GM19035 (cell line): ENCODE results near the gene ST6GALNAC1.
"Not testable (repeated sequence)": the region's sequence is repeated elsewhere in the genome, so short reads cannot be mapped to it uniquely, and the experiment has no call there.

Source experiments
- ATAC-seq: cut with Tn5 transposase; IDR thresholded peaks from one replicate; pipeline ENCODE4 v1.9.1; 2021; ENCODE audit not compliant: unreplicated experiment

ST6GALNAC1 gene

DNA sequence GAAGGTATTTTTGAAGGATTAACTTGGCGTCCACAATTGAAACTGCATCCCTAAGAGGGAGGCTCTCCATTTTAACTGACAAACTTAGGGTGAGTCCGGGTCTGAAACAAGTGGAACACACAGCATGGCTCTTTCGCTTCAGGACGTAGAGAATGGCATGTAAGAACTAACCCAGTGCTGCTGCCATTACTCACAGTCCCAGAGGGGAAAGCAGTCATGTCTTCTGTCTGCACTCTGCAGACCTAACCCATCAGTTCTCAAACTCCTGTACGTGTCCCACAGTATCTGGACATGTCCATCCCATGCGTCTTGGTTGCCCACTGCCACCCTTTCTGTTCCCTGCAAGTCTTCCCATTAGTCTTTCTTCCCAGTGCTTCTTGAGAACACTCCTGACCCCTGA, 563 bp downstream of the ST6GALNAC1 start:
- no peak for ATAC-seq

DNA sequence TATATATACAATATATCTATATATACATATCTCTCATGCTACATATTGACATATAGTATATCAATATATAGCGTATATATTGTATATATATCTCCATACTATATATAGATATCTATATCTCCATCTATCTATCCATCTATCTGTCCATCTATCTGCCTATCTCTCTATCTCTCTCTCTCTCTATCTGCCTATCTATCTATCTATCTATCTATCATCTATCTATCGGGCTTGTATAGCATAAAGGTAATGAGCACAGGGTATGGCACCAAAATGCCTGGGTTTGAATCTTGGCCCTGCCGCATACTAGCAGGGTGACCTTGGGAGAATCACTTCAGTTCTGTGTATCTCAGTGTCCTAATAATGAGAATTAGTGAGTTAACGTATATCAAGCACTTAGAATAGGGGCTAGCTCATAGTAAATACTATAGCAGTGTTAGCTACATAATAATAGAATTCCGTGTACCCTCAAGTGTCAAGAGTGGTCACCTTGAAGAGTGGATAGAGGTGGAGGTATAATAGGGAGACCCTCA, 1.5 kb downstream of the ST6GALNAC1 start:
- no peak for ATAC-seq

DNA sequence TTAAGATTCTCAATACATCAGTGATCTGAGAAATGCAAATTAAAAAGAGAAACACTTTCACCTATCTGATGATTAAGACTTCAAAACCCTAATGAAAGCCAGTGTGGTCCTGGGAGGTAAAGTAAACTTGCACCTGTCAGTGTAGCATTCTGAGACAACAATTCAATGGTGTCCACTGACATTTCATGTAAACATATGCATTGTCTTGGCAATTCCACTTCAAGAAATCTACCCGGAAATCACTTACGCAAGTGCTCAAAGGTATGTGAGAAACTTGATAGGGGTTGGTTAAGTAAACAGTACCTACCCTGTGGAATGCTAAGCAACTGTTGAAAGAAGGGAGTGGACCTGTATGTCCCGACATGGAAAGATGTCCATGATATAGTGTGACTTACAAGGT, 2.1 kb downstream of the ST6GALNAC1 start:
- no peak for ATAC-seq

DNA sequence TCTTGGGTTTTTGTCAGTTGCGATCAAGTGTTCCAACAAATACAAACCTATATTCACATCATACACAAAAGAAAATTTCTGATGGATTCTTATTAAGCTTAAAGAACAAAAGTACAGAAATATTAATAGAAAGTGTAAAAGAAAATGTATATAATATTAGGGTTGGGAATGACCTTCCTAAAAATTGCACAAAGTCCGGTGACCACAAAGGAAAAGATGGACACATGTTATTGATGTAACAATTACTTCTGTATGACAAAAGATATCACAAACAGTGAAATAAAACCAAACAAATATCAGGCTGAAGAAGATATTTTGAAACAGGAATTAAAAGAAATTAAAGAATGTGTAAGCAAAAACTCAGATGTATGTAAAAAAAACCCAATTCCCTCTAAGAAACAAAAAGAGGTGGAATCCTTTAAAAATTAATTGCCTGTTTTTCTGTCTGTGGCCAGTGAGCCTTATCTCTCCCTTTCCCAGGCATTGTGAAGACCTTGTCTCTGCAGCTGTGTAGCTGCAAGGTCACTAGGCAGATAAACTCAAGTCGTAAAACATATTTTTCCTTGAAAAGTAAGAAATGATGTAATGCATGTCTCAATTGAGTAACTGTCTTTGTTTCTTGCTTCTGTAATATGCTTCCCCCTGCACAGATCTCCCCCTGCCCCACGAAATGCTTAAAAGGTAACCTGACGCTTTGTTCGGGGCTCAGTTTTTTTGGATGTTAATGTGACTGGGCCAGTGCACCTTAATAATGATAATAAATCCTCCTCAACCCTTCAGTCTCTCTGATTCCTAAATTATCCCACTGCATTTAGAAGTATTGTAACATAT, 2.8 kb downstream of the ST6GALNAC1 start:
- no peak for ATAC-seq

DNA sequence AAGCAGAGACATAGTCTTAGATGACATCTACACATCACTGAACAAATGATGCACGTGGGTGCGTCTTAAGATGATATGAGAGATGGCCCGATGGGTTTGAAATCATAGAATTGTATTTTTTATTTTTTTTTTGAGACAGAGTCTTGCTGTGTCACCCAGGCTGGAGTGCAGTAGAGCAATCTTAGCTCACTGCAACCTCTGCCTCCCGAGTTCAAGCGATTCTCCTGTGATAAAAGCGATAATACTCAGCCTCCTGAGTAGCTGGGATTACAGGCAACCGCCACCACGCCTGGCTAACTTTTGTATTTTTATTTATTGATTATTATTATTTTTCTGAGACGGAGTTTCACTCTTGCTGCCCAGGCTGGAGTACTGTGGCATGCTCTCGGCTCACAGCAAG, 5.3 kb downstream of the ST6GALNAC1 start:
- no peak for ATAC-seq

DNA sequence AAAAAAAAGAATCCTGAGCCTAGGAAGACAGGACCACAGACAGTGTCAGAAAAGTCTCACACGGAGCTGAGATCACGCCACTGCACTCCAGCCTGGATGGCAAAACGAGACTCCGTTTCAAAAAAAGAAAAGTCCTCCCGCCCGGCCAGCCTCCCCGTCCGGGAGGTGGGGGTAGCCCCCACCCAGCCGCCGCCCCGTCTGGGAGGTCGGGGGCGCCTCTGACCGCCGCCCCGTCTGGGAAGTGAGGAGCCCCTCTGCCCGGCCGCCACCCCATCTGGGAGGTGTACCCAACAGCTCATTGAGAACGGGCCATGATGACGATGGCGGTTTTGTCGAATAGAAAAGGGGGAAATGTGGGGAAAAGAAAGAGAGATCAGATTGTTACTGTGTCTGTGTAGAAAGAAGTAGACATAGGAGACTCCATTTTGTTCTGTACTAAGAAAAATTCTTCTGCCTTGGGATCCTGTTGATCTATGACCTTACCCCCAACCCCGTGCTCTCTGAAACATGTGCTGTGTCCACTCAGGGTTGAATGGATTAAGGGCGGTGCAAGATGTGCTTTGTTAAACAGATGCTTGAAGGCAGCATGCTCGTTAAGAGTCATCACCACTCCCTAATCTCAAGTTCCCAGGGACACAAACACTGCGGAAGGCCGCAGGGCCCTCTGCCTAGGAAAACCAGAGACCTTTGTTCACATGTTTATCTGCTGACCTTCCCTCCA, 6.9 kb downstream of the ST6GALNAC1 start:
- not testable (repeated sequence) for ATAC-seq

DNA sequence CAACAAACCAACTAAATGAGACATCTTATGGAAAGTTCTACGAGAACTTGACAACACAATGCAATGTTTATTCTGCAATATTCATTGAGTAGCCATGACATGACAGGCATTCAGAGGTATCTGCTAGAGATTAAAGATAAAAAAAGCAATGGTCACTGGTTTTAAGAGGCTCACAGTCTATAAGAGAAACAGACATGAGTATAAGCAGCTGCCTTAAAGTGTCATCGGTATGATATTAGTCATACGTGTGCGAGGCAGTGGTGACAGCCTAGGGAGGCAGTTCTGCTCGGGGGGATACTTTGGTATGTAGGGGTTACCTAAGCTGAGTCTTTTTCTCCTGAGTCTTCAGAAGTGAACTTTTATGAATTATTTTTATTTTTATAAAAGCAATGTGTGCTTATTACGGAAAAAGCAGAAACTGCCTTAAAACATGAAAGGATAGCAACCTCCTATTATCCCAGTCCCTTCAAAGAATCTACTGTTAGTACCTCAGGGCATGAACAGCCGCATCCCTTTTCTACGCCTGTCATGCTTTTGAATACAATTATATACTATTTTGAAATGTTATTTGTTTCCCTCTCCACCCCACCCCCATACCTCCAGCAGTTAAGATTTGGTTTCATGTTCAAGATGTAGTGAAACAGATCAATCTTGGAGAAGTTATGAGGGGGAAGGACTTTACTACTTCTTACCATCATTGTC, 7.7 kb downstream of the ST6GALNAC1 start:
- no peak for ATAC-seq

DNA sequence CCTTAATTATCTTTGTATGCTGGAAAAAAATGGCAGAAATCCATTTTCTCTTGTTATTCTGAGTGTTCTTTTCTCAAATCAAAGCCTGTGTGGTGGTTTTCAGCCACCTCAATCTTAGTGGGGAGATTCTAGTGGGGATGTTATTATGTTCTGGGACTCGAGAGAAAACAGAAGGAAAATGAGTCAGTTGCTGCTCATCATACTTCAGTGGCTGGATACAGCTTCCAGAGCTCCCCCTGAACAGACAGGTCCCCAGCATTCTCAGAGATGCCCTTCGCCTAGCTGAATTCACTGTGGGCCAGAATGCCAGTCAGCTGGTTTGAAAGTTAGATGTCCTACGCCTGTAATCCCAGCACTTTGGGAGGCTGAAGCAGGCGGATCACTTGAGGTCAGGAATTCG, 8.5 kb downstream of the ST6GALNAC1 start:
- ATAC-seq: no peak

DNA sequence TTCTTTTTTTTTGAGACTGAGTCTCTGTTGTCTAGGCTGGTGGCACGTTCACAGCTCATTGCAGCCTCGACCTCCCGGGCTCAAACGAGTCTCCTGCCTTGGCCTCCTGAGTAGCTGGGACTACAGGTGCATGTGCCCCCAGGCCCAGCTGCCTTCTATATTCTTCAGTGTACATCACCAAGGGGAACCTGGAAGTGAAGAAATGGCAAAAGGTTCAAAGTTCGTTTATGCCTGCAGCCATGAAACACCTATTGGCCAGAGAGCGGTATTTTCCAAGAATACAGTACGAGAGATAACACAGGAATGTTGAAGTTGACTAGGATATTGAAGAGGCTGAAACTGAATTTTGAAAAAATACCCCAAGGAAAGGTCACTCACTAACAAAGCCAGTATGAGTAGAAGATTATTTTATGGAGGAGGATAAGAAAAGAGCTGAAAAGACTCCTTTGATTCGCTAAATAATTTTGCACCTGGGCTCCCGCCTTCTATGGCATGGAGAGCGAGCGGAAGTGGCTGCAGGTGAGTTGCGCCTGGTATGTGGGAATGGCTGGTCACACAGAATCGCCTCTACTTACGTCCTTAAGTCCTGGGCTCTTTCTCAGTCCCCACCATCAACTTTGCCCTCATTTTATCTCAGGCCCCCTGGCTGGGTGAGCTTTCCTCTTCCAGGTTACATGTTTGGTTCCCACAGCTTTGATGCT, 9.8 kb downstream of the ST6GALNAC1 start:
- ATAC-seq: no peak

DNA sequence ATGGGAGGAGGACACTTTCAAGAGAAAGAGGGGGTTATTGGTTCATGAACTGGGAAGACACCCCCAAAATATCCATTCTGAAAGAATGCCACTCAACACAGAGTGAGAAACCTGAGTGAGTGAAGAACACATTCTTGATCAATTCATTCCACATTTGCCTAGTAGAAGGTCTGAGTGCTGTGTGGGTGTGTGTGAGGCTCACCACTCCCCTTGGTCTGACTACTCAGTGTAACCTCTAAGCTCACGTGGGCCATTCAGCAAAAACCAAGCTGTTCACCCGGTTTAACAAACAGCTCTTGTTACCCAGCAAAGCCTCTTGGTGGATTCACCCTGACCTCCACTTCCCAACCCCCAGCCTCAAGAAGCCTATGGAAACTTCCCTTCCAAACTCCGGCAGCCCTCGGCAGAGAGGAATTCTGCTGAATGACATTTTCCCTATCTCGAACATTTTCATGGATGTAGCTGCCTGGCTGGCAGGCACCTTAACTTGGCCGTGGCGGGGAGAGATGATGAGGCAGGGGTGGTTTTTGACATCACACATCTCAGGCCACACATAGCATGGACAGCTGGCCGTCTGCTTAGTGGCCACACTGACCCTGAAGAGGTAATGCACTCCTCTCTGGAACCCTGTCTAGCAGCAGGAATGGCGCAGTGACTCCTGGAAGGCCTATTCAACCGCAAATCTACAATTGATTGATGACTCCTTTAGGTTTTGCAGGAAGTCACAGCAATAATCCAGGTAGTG, 11.6 kb downstream of the ST6GALNAC1 start:
- ATAC-seq: no peak

DNA sequence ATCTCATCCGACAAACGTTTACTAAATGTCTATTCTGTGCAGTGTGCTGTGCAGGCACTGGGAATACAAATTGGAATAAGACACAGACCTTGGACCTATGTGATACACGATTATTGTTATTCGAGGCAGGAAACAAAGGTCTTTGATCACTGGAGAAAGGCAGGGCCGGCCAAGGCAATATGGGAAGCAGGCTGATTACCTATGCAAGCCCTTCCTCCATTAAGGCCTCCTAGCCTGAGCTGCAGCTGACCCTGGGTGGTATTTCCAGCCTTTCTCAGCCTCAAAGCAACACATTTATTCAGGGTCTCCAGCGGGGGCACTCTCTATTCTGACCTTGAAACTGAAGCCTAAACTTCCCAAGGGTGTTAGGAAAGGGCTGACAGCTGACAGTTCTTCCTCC, 13.4 kb downstream of the ST6GALNAC1 start:
- no peak for ATAC-seq

DNA sequence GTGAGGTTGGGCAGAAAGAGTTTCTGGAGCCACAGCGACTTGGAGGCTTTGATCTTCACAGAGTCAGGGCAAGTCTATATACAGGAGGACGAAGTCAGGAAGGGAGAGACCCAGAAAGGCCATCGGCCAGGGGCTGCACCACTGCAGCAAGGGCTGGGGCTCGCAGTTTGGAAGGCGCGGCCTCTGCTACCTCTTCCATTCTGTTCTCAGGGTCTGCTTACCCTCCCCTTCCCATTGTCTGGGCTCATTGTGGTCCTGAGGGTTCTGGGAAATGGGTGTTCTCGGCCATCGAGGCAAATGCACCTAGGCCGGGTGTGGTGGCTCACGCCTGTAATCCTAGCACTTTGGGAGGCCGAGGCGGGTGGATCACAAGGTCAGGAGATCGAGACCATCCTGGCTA, 16.0 kb downstream of the ST6GALNAC1 start:
- ATAC-seq: no peak

DNA sequence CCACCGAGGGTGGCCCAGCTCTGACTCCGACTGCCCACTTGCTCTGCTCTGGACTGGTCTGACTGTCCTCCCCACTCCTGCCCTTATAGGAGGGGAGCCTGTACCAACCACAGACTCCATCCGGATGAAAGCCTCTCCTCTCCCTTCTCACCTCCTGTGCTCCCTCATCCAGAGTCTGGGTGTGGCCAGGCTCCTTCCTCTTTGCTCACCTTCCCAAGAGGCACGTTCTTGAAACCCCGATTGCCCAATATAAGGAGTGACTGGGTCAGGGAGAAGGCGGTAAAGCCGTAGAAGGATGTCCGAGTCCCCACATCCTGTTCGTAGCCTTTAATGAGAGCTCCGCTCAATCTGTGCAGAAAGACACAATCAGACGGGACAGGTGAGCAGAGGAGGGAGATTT, 17.1 kb downstream of the ST6GALNAC1 start:
- ATAC-seq: no peak

DNA sequence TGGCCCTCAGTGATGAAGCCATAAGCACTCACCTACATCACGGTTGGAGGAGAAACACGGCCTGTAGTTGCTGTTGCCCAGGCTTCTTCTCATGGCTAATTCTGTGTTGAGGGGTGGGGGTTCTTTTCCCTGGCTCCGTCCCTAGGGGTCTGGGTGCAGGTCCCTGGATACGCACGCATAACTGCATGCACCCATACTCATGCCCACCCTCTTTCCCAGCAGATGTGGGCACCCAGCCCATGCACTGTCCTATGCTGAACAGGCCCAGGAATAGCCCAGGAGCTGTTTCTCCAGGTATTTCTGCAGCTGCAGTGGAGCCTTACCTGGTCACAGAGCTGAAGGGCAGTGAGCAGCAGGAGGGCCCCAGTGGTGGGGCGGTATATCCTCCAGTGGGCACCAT, 18.1 kb downstream of the ST6GALNAC1 start:
- ATAC-seq: no peak

DNA sequence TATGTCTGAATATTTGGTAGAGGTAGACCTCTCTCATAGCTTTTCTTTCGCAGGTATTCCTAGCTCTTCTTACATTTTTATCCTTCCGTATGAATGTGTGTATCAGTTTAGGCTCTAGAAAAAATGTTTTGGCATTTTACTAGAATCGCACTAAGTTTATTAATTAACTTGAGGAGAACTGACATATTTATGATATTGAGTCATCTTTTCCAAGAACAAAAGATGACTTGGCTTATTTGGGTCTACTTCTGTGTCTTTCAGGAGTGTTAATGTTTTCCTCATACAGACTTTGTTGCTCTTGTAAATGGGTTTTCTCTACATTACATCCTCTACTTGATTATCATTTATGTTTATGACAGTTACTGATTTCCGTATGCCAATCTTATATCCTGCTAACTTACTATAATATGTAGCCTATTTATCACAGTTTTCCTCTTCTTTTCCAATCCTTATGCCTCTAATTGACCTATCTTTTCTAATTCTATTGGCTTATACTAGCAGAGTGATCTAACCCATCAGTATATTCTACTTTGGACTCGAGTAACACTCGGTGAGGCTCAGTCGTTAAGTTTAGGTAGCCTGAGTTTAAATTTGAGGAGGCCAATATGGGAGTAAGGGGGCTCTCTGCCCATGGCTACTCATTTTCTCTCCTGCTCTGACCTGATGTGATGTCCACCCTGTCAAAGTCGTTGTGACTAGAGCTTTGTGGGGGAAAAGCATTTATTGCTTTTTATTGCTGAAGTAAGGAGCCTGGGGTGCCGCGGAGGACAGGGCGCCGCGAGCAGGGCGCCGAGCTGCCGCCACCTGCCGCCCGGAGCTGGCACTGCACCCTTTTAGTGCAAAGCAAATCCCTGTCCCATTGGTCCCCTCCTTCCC, 20.0 kb downstream of the ST6GALNAC1 start:
- ATAC-seq: no peak

DNA sequence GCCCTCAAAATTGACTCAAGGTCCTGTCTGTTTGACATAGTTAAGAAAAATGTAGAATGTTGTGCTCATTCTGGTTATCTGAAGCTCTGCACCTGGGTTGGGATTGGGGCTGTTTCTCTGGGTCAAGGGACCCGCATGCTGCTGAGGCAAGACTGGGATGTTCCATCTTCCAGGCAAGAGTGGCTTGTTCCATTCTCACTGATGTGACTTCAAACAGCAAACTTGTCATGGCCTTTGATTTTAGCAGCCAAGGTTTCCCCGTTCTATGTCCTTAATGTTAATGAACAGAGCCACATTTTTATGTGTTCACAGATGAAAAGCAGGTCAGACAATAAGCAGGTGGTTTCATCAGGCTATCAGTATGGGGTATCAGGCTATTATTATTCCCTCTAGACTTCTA, 25.7 kb downstream of the ST6GALNAC1 start:
- ATAC-seq: no peak

DNA sequence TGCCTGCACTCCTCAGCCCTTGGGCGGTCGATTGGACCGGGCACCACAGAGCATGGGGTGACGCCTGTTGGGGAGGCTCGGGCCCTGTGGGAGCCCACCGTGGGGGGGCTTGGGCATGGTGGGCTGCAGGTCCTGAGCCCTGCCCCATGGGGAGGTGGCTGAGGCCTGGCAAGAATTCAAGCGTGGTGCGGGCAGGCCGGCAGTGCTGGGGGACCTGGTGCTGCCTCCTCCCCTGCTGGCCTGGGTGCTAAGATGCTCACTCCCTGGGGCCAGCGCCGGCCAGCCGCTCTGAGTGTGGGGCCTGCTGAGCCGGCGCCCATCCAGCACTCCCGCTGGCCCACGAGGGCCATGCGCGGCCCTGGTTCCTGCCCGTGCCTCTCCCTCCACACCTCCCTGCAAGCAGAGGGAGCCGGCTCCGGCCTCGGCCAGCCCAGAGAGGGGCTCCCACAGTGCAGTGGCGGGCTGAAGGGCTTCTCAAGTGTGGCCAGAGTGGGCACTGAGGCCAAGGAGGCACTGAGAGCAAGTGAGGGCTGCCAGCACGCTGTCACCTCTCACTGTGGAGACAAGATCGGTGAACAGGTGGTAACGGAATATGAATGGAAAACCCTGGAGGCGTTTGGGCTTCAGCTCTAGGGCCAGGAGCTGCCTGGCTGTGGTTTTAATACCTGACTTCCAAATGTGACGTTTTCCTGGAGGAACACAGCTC, 28.5 kb downstream of the ST6GALNAC1 start:
- no peak for ATAC-seq

DNA sequence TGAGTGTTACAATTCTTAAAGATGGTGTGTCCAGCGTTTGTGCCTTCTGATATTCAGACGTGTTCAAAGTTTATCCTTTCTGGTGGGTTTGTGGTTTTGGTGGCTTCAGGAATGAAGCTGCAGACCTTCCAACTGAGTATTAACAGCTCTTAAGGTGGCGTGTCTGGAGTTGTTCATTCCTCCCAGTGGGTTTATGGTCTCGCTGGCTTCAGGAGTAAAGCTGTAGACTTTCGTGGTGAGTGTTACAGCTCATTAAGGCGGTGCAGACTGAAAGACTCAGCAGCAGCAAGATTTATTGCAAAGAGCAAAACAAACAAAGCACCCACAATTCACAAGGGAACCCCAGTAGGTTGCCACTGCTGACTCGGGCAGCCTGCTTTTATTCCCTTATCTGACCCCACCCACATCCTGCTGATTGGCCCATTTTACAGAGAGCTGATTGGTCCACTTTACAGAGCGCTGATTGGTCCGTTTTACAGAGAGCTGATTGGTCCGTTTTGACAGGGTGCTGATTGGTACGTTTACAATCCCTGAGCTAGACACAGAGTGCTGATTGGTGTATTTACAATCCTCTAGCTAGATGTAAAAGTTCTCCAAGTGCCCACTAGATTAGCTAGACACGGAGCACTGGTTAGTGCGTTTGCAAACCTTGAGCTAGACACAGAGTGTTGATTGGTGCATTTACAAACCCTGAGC, 29.3 kb downstream of the ST6GALNAC1 start:
- not testable (repeated sequence) for ATAC-seq
